CD4-positive, alpha-beta T cell (primary cell): ENCODE results near the gene POLG2. TPM values are rescaled to one million over a fixed set of nuclear protein-coding genes. Genes with fewer than 3 reads are reported as not detected.
"Not testable (repeated sequence)": the region's sequence is repeated elsewhere in the genome, so short reads cannot be mapped to it uniquely, and the experiment has no call there.

Experiments used
- ATAC-seq: fragments of 200-7000 bp; cut with Tn5 transposase; one replicate; pipeline ENCODE4 v1.10.0; 2022; ENCODE audit warnings: mild to moderate bottlenecking; ENCODE audit not compliant: poor library complexity
- CTCF ChIA-PET: fragments of 350-600 bp; sonication (Branson Sonifier 250); formaldehyde crosslinking; loops from one replicate; lab custom pipeline; 2021; ENCODE audit warnings: antibody characterized with exemption, inconsistent platforms; lab: Charles Lee
- POLR2A ChIA-PET: fragments of 350-600 bp; sonication (Branson Sonifier 250); formaldehyde crosslinking; loops from one replicate; lab custom pipeline; 2021; ENCODE audit warnings: antibody characterized with exemption, inconsistent platforms; lab: Charles Lee
- DNase-seq, 14 experiments: peaks; one replicate each; pipeline ENCODE4 v3.0.0-alpha.2; 2013 to 2020; ENCODE audit warnings: mixed read lengths in 2 of 14
- H3K27ac ChIP-seq, 2 donors: one replicate each; pipeline versions ENCODE4 v1.5.1 to v1.7.0; 2013; ENCODE audit warnings: low read length in 2 of 2, low read depth in 1 of 2, mild to moderate bottlenecking in 1 of 2
- H3K27me3 ChIP-seq, 2 experiments: 1 replicate in 1 of 2; 2 replicates in 1 of 2; pipeline versions ENCODE4 v1.6.1 to v1.7.0; 2013; ENCODE audit warnings: low read length in 2 of 2, control low read depth in 1 of 2, mild to moderate bottlenecking in 1 of 2, moderate library complexity in 1 of 2; ENCODE audit not compliant: insufficient read depth in 2 of 2, control insufficient read depth in 1 of 2
- H3K36me3 ChIP-seq: one replicate; pipeline ENCODE4 v1.6.1; 2013; ENCODE audit warnings: low read length, control low read depth; ENCODE audit not compliant: insufficient read depth
- H3K4me1 ChIP-seq: one replicate; pipeline ENCODE4 v1.6.1; 2013; ENCODE audit warnings: low read length, control low read depth; ENCODE audit not compliant: insufficient read depth
- H3K4me3 ChIP-seq: one replicate; pipeline ENCODE4 v1.5.1; 2013; ENCODE audit warnings: mild to moderate bottlenecking, low read length, moderate library complexity
- H3K9me3 ChIP-seq, 2 experiments: 1 replicate in 1 of 2; 2 replicates in 1 of 2; pipeline versions ENCODE4 v1.6.1 to v1.7.0; 2013; ENCODE audit warnings: low read length in 2 of 2, mild to moderate bottlenecking in 2 of 2, control low read depth in 1 of 2, moderate library complexity in 1 of 2; ENCODE audit not compliant: control insufficient read depth in 1 of 2, insufficient read depth in 1 of 2
- H3K27ac Mint-ChIP-seq: one replicate; pipeline ENCODE4 v1.8.0; 2020; ENCODE audit warnings: mixed read lengths
- H3K27me3 Mint-ChIP-seq: one replicate; pipeline ENCODE4 v1.8.0; 2021; ENCODE audit warnings: mixed read lengths
- H3K36me3 Mint-ChIP-seq: one replicate; pipeline ENCODE4 v1.8.0; 2021; ENCODE audit warnings: low read depth, mixed read lengths
- H3K4me1 Mint-ChIP-seq: one replicate; pipeline ENCODE4 v1.8.0; 2021; ENCODE audit warnings: low read depth, mixed read lengths
- H3K4me3 Mint-ChIP-seq: one replicate; pipeline ENCODE4 v1.8.0; 2020; ENCODE audit warnings: mild to moderate bottlenecking, mixed read lengths
- H3K9me3 Mint-ChIP-seq: one replicate; pipeline ENCODE4 v1.8.0; 2020; ENCODE audit warnings: mixed read lengths
- CTCF ChIP-seq: fragments of 200-600 bp; IDR thresholded peaks from one replicate; pipeline ENCODE4 v1.8.0; 2022; ENCODE audit warnings: antibody characterized with exemption, mild to moderate bottlenecking
- intact Hi-C, 2 experiments: fragments of 100-400 bp; cut with DNase I in 1 of 2; cut with micrococcal nuclease in 1 of 2; formaldehyde crosslinking; loops; one replicate each; pipeline versions ENCODE4 v1.15.1 to v1.9.0; 2023 to 2025; cut with DNase I, micrococcal nuclease
- total RNA-seq, 174 experiments: library from RNA in 2 of 174; stranded (reverse) in 2 of 174; gene quantifications; one replicate each; pipeline ENCODE4 v1.2.3 and lab custom pipeline; 2021 to 2026

The POLG2 gene
- total RNA-seq, 2 experiments from 2014 or later: 32.8 to 34.1 TPM

DNA sequence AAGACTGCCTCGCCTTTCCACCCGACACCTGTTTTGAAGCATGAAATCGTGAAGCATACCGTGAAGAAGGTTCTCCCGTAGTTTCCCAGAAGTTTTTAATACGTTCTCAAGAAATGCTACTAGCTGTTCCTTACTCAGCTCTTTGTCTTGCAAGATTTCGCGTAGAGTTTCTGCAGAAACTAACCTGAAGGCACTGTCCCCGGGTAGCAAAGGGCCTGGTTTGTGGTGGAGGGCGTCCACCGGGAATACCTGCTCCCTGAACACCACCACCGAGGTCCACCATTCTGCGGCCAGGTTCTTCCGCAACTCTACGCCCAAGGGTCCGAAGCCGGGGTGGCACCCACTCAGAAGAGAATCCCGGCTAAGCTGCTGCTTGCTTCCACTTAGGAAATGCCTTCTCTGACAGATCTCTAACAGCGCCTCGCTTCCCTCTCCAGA lies 487 bp downstream of the POLG2 start:
- intact Hi-C loops: loop anchor here (5.0 to 10.0 kb wide), 3 partner anchors 174 to 722 kb away; partner anchors contain the start of genes CCDC47 (in 1 of the 2), DDX42 (in 1 of the 2) and TEX2 (in 1 of the 2)
- H3K27me3 Mint-ChIP-seq: no peaks in the 10 kb centered on the region
- peak in 1 of 14 experiments; percentile 2 for DNase-seq
- H3K36me3 Mint-ChIP-seq: peaks cover 82% of the 10 kb centered on the region
- peak overlapping the region; percentile 99 for H3K27ac Mint-ChIP-seq
- ChIA-PET CTCF (interaction anchor here (3.8 kb wide), 1 partner anchor 10 kb away, joined by 40 read pairs; the partner anchor contains the start of genes CEP95 and DDX5), POLR2A (interaction anchor here (0.6 to 10.7 kb wide), 23 partner anchors 8 to 874 kb away, joined by 3 to 453 read pairs (median 4); partner anchors contain the start of genes CEP95, DDX5, ICAM2 and MAP3K3)
- H3K27me3 ChIP-seq: no peaks in the 10 kb centered on the region
- H3K4me3 Mint-ChIP-seq: peak overlapping the region; percentile 100
- no peak for ATAC-seq
- peaks cover 52% of the 10 kb centered on the region for H3K36me3 ChIP-seq
- H3K9me3 ChIP-seq: no peaks in the 10 kb centered on the region
- H3K4me1 Mint-ChIP-seq: peaks cover 77% of the 10 kb centered on the region
- peak overlapping the region; percentile 77 for H3K4me3 ChIP-seq
- TF ChIP-seq CTCF: no peak
- H3K27ac ChIP-seq: peak overlapping the region; percentile 65 to 91
- no peaks in the 10 kb centered on the region for H3K9me3 Mint-ChIP-seq
- H3K4me1 ChIP-seq: peaks cover 39% of the 10 kb centered on the region

DNA sequence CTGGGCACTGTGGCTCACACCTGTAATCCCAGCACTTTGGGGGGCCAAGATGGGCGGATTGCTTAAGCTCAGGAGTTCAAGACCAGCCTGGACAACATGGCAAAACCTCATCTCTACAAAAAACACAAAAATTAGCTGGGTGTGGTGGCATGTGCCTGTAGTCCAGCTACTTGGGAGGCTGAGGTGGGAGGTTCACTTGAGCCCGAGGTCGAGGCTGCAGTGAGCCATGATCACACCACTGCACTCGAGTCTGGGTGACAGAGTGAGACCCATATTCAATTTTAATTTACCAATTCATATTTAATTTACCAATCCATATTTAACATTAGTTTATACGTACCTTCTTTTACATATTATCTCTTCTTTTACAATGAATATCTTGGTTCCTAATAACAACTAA lies 1.6 kb downstream of the POLG2 start:
- H3K27ac Mint-ChIP-seq, DNase-seq: not testable (repeated sequence)
- H3K36me3 ChIP-seq: peaks cover 50% of the 10 kb centered on the region

DNA sequence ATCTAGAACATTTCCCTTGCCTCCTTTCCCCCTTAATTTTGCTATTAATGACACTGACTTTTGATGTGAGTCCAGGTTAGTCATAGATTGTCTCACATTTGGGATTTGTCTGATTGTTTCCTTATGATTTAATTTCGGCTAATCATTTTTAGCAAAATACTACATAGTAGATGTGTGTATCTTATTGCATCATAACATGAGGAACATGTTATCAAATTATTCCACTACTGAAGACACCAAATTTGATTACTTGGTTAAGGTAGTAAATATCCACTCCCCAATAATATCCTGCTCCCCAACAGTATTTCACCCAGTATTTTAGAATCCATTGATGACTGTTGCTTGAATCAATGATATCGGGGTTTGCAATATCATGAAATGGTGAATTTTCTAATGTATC lies 2.7 kb downstream of the POLG2 start:
- intact Hi-C loops: loop anchor here in 1 of 2 experiments (5.0 to 10.0 kb wide), 2 partner anchors 187 to 719 kb away; partner anchors contain the start of genes CCDC47 and DDX42
- H3K36me3 ChIP-seq: peaks cover 50% of the 10 kb centered on the region
- no peak overlapping the region for H3K27ac ChIP-seq
- H3K4me1 Mint-ChIP-seq: peaks cover 54% of the 10 kb centered on the region
- peak overlapping the region; percentile 5 for H3K27ac Mint-ChIP-seq
- CTCF ChIA-PET: no interaction called here
- H3K27me3 ChIP-seq: no peaks in the 10 kb centered on the region
- no peak for TF ChIP-seq CTCF
- H3K4me3 ChIP-seq: no peak overlapping the region
- H3K9me3 Mint-ChIP-seq: no peaks in the 10 kb centered on the region
- POLR2A ChIA-PET: interaction anchor here (10.7 kb wide), 1 partner anchor 10 kb away, joined by 453 read pairs; the partner anchor contains the start of genes CEP95 and DDX5
- peaks cover 79% of the 10 kb centered on the region for H3K36me3 Mint-ChIP-seq
- H3K4me3 Mint-ChIP-seq: peak overlapping the region; percentile 83
- ATAC-seq: no peak
- no peak for DNase-seq
- no peaks in the 10 kb centered on the region for H3K9me3 ChIP-seq
- H3K4me1 ChIP-seq: peaks cover 30% of the 10 kb centered on the region
- H3K27me3 Mint-ChIP-seq: no peaks in the 10 kb centered on the region

More for the DNA sequence above, 1.6 kb downstream of the POLG2 start:
- not testable (repeated sequence) for H3K27me3 ChIP-seq, H3K27me3 Mint-ChIP-seq, H3K4me3 ChIP-seq, H3K9me3 ChIP-seq, H3K9me3 Mint-ChIP-seq, ATAC-seq, H3K27ac ChIP-seq
- ChIA-PET POLR2A (interaction anchor here (0.9 to 10.7 kb wide), 3 partner anchors 9 to 75 kb away, joined by 4 to 453 read pairs (median 18); partner anchors contain the start of genes CEP95 and DDX5), CTCF (interaction anchor here (3.8 kb wide), 1 partner anchor 11 kb away, joined by 40 read pairs; the partner anchor contains the start of genes CEP95 and DDX5)
- Mint-ChIP-seq H3K36me3 (peaks cover 82% of the 10 kb centered on the region), H3K4me1 (peaks cover 66% of the 10 kb centered on the region), H3K4me3 (peak overlapping the region; percentile 100)
- H3K4me1 ChIP-seq: peaks cover 32% of the 10 kb centered on the region
- intact Hi-C loops: loop anchor here (5.0 to 10.0 kb wide), 3 partner anchors 173 to 720 kb away; partner anchors contain the start of genes CCDC47 (in 1 of the 2), DDX42 (in 1 of the 2) and TEX2 (in 1 of the 2)
